Right atrium auricular region (tissue), 2 donors: ENCODE results near the gene NFASC. TPM values are rescaled to one million over a fixed set of nuclear protein-coding genes. Genes with fewer than 3 reads are reported as not detected.

ENCODE experiments used
- DNase-seq: peaks from one replicate; pipeline ENCODE4 v3.0.0-alpha.2; 2019; ENCODE audit warnings: low spot score
- H3K27ac ChIP-seq, 2 donors: fragments of 200-600 bp; sonication (generic); 1 replicate in 1 of 2; 2 replicates in 1 of 2; pipeline ENCODE4 v1.5.1; 2016 to 2019
- H3K27me3 ChIP-seq, 2 donors: fragments of 200-600 bp; sonication (generic); one replicate each; pipeline versions ENCODE4 v1.5.1 to v1.6.0; 2017 to 2019
- H3K36me3 ChIP-seq: fragments of 200-600 bp; sonication (generic); one replicate; pipeline ENCODE4 v1.5.1; 2016
- H3K4me1 ChIP-seq, 2 donors: fragments of 200-600 bp; sonication (generic); one replicate each; pipeline versions ENCODE4 v1.5.1 to v1.6.0; 2017 to 2019
- H3K4me3 ChIP-seq, 2 donors: fragments of 200-600 bp; sonication (generic); 1 replicate in 1 of 2; 2 replicates in 1 of 2; pipeline ENCODE4 v1.5.1; 2017 to 2019; ENCODE audit warnings: mild to moderate bottlenecking in 1 of 2, moderate library complexity in 1 of 2
- H3K9me3 ChIP-seq, 2 donors: fragments of 200-600 bp; sonication (generic); one replicate each; pipeline ENCODE4 v1.5.1; 2019
- CTCF ChIP-seq, 2 donors: fragments of 200-600 bp; sonication (generic); IDR thresholded peaks; one replicate each; pipeline ENCODE4 v1.5.1; 2019; ENCODE audit warnings: antibody characterized with exemption in 2 of 2
- total RNA-seq, 2 donors: library from RNA; depleted of rRNA; stranded (reverse); fragments of >200 nt; gene quantifications; one replicate each; pipeline ENCODE4 v1.1.0, GENCODE V29; 2016

NFASC gene
- total RNA-seq, 2 donors from 2014 or later: 38.5 to 45.9 TPM

- TF ChIP-seq CTCF (IDR thresholded peaks at IDR 0.05): no peak
- H3K27ac ChIP-seq: no peak overlapping the region
- peaks cover 2% of the 10 kb centered on the region for H3K36me3 ChIP-seq
- no peaks in the 10 kb centered on the region for H3K27me3 ChIP-seq
- DNase-seq: no peak
- H3K4me1 ChIP-seq: peaks cover 0 to 12% of the 10 kb centered on the region in 2 donors
- H3K9me3 ChIP-seq: no peaks in the 10 kb centered on the region
- no peak overlapping the region for H3K4me3 ChIP-seq
Observed at GRCh38 chr1:205012391-205013140, 141.9 kb downstream of the NFASC start.

GRCh38 chr1:205013683-205014367 is 143.2 kb downstream of the NFASC start:
- Histone ChIP-seq H3K27me3 (no peaks in the 10 kb centered on the region), H3K9me3 (no peaks in the 10 kb centered on the region), H3K4me3 (no peak overlapping the region), H3K27ac (no peak overlapping the region), H3K36me3 (peaks cover 4% of the 10 kb centered on the region), H3K4me1 (peaks cover 0 to 12% of the 10 kb centered on the region in 2 donors)
- TF ChIP-seq CTCF (IDR thresholded peaks at IDR 0.05): no peak
- no peak for DNase-seq

- Histone ChIP-seq H3K27ac (no peak overlapping the region), H3K4me3 (no peak overlapping the region), H3K9me3 (no peaks in the 10 kb centered on the region), H3K36me3 (peaks cover 4% of the 10 kb centered on the region), H3K4me1 (peaks cover 0 to 12% of the 10 kb centered on the region in 2 donors), H3K27me3 (no peaks in the 10 kb centered on the region)
- no peak for DNase-seq
- TF ChIP-seq CTCF (IDR thresholded peaks at IDR 0.05): no peak
Observed at GRCh38 chr1:205014783-205015182, 144.1 kb downstream of the NFASC start.

GRCh38 chr1:205015241-205015640 is 144.6 kb downstream of the NFASC start:
- H3K9me3 ChIP-seq: no peaks in the 10 kb centered on the region
- H3K27ac ChIP-seq: no peak overlapping the region
- peaks cover 0 to 12% of the 10 kb centered on the region in 2 donors for H3K4me1 ChIP-seq
- H3K36me3 ChIP-seq: peaks cover 4% of the 10 kb centered on the region
- TF ChIP-seq CTCF (IDR thresholded peaks at IDR 0.05): no peak
- no peak overlapping the region for H3K4me3 ChIP-seq
- DNase-seq: no peak
- H3K27me3 ChIP-seq: no peaks in the 10 kb centered on the region

- Histone ChIP-seq H3K9me3 (no peaks in the 10 kb centered on the region), H3K27ac (no peak overlapping the region), H3K4me3 (no peak overlapping the region), H3K4me1 (peaks cover 0 to 12% of the 10 kb centered on the region in 2 donors), H3K36me3 (peaks cover 4% of the 10 kb centered on the region), H3K27me3 (no peaks in the 10 kb centered on the region)
- no peak for TF ChIP-seq CTCF (IDR thresholded peaks at IDR 0.05)
- DNase-seq: no peak
Observed at GRCh38 chr1:205016075-205016474, 145.4 kb downstream of the NFASC start.
